ENCODE results near the gene EGFR.

GRCh38 chr7:55189878-55190436 lies 171.1 kb downstream of the EGFR start:
- TF ChIP-seq CTCF (IDR thresholded peaks at IDR 0.05; ENCODE audit: low read depth, low read length), result no peak
- no peak for TF ChIP-seq POLR2A (IDR thresholded peaks at IDR 0.05; ENCODE audit: extremely low read depth, insufficient read length)
